A204.1 (cell line): ENCODE measurements around the gene NACC1.
"Not testable (repeated sequence)": the region's sequence is repeated elsewhere in the genome, so short reads cannot be mapped to it uniquely, and the experiment has no call there.

Experiments
- FAIRE-seq: peaks from 2 replicates; lab custom pipeline; 2012; peaks lifted over from hg19 to GRCh38; lab: Jason Lieb, UNC

The NACC1 gene

DNA sequence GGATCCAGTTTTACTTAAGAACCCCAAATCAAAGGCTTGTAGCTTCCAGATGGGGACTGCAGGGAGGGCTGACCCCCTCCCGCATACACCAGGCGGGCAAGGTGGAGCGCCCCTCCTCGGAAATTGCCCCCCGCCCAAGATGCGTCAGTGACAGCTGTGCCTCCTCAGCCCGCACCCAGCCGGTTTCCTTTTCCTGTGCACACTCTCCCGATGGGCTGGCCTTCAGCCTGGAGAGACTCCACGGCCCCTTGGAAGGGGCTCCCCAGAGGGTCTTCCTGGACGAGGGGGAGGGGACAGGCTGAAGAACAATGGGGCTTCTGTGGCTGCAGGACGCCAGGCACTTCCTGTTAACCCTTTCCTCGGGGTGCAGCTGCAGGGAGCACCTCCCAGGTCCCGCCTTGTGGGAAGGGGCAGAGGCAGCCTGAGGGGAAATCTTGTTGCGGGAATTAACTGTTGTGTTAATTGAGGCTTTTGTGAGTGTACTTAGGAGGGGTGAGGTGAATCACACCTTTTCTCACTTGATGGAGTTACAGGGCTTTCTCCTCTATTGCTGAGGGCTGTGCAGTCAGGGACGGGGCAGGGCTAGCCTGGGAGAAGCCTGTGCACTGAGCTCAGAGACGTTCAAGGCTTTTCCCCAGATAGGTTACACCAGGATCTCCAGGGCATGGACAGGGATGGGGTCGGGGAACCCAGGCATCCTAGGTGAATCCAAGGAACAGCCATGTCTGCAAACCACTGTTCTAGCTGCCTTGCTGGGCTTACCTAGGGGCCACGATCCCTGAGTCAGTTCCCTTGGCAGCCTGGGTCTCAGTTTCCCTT lies 46.5 kb downstream of the NACC1 start:
- FAIRE-seq, result no peak

DNA sequence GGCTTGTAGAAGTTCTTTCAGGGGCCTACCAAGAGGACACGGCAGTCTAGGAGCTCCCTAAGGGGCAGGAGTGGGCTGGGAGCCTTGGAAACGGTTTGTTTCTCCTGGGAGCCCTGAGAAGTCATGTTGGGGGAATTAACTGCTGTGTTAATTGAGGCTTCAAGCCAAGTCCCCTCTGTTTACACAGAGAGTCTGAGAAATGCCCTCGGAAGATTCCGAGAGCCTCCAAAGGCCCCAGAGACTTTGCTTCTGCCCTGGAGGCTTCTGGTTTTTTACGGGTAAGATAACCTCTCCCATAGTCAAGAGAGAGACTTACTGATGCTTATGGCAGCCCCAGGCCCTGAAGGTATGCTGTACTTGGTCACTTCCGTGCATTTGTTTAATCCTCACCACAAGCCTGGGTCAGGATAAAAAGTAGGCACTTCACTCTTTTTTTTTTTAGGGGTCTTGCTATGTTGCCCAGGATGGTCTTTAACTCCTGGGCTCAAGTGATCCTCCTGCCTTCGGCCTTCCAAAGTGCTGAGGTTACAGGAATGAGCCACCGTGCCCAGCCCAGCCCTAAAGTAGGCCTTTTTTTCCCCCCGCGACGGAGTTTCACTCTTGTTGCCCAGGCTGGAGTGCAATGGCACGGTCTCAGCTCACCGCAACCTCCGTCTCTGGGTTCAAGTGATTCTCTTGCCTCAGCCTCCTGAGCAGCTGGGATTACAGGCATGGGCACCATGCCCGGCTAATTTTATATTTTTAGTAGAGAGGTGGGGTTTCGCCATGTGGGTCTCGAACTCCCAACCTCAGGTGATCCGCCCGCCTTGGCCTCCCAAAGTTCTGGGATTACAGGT lies 47.3 kb downstream of the NACC1 start:
- no peak for FAIRE-seq

DNA sequence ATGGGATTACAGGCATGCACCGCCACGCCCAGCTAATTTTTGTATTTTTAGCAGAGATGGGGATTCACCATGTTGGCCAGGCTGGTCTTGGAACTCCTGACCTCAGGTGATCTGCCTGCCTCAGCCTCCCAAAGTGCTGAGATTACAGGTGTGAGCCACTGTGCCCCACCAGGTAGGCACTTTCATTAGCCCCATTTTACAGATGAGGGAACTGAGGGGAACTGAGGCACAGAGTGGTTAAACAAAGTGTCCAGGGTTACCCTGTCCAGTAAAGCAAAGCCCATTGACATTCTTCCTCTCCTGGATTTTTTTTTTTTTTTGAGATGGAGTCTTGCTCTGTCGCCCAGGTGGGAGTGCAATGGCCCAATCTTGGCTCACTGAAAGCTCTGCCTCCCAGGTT lies 48.1 kb downstream of the NACC1 start:
- not testable (repeated sequence) for FAIRE-seq

DNA sequence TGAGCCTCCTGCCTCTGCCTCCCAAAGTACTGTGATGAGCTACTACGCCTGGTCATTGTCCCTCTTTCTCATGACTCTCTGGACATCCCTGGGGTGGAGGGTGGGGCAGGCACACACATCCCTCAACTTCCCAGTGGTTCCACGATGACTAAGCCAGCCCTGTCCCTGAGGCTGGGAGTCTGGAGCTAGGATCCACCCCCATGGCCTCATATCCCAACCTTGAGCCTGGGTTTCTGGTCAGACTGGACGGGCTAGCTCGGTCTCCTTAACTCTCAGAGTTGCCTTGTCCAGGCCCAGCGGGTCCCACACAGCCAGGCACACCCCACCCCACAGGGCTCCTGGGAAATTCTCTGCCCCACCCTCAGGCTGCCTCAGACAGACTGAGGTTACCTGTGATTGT lies 51.7 kb downstream of the NACC1 start:
- no peak for FAIRE-seq

DNA sequence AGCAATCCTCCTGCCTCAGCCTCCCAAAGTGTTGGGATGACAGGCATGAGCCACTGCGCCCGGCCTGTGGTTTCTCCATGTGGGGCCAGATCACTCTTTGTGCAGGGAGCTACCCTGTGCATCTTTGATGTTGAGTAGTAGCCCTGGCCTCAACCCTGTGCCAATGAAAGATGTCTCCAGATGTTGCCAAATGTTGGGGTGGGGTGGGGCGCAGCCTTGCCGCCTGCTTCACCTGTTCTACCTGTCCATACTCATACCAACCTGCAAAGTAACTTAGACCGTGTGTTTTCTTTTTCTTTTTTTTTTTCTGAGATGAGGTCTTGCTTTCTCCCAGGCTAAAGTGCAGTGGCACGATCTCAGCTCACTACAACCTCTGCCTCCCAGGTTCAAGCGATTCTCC lies 53.1 kb downstream of the NACC1 start:
- no peak for FAIRE-seq

DNA sequence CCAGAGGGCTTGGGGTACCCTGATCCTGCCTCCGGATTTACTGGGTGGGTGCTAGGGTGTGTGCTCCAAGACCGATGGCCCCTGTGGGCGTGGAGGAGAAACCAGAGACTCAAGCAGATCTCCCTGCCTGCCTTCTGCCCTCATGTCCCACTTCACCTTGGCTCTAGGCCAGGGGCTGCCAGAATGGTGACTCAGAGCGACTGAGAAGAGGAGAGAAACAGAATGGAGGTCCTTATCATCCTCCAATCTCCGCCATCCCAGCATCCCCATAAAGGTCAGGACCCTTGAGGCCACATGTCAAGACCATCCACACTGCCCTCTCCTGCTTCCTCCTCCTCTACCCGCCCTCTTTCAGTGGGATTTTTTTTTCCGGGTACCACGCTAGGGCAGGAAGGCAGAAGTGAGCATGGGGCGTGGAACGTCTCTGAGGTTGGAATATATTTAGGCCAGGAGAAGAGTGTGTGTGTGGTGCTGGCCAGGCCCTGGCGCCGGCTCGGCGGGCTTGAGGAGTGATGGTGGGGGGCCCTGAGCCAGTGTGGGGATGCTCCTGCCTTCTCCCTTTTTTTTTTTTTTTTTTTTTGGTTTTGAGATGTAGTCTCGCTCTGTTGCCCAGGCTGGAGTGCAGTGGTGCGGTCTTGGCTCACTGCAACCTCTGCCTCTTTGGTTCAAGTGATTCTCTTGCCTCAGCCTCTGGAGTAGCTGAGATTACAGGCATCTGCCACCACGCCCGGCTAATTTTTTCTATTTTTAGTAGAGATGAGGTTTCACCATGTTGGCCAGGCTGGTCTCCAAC lies 54.5 kb downstream of the NACC1 start:
- no peak for FAIRE-seq

DNA sequence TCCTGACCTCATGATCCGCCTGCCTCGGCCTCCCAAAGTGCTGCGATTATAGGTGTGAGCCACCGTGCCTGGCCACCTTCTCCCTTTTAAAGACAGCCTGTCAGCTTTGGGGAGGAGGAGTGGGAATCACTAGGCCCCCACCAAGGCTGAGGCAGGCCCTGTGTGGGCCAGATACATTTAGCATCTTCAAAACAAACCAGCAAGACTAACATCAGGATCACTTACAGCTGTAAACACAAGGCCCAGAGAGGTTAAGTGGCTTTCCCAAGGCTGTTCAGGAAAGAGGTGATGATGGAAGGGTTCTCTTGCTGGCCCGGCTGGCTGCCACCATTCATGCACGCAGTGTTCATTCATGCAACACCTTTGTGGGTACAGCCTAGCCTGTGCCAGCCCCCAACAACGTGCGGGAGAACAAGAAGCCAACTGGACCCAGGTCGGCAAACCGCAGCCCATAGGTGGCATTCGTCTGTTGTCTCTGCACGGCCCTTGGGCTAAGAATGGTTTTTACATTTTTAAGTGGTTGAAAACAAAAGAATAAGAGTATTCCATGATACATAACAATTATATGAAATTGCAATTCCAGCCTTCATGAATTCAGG lies 55.2 kb downstream of the NACC1 start:
- FAIRE-seq, result no peak

DNA sequence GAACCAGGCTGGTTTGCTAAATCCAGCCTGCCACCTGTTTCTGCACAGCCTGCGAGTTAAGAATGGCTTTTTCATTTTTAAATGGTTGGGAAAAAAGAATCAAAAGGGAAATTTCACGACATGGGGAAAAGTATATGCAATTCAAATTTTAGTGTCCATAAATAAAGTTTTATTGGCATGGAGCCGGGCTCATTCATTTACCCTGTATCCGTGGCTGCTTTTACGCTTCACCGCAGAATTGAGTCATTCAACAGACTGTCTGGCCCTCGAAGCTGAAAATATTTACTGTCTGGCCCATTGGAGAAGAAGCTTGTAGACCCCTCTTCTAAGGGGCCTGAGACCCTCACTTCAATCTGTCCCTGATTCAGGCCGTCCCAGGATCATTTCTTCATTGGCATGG lies 58.3 kb downstream of the NACC1 start:
- FAIRE-seq, result no peak

DNA sequence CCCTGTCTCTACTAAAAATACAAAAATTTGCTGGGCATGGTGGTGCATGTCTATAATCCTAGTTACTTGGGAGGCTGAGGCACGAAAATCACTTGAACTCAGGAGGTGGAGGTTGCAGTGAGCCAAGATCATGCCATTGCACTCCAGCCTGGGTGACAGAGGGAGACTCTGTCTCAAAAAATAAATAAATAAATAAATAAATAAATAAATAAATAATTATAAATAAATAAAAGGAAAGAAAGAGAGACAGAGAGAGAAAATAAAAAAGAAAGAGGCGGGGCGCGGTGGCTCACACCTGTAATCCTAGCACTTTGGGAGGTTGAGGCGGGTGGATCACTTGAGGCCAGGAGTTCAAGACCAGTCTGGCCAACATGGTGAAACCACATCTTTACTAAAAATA lies 59.5 kb downstream of the NACC1 start:
- FAIRE-seq, result not testable (repeated sequence)

DNA sequence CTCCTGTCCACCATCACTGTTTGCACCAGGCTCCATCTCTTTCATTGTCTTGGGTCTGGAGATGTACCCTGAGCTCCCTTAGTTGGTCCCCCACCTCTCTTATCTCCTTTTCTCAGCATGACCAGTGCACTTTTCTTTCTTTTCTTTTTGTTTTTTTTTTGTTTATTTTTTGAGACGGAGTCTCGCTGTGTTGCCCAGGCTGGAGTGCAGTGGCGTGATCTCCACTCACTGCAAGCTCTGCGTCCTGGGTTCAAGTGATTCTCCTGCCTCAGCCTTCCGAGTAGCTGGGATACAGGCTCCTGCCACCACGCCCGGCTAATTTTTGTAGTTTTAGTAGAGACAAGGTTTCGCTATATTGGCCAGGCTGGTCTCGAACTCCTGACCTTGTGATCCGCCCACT lies 60.2 kb downstream of the NACC1 start:
- not testable (repeated sequence) for FAIRE-seq

DNA sequence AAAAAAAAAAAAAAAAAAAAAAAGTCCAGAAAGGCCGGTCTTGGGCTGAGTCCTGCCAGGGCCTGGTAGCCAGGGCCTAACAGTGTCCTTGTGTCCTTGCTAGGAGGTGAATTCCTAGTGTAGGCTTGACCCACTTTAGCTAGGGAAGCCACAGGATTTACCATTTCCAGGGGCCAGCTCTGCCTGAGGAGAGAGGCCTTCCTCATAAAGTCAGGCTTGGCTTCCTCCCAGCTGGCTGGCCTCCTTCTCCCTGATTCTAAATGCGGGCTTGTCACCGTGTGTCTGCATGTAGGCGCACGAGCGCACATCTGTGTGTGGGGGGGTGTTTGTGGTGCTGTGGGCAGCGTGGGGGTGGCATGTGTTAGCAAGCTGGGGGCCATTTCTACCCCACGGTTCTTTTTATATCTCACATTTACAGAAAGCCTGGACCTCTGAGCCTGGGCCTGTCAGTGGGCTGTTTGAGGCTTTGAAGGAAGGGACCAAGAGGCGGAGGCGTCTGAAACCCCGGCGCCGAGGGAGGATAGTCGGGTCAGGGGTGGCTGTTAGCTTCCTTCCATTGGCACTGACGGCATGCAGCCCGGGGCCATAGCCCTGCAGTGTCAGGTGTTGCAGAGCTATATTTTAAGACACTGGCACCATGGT lies 63.8 kb downstream of the NACC1 start:
- FAIRE-seq, result no peak

DNA sequence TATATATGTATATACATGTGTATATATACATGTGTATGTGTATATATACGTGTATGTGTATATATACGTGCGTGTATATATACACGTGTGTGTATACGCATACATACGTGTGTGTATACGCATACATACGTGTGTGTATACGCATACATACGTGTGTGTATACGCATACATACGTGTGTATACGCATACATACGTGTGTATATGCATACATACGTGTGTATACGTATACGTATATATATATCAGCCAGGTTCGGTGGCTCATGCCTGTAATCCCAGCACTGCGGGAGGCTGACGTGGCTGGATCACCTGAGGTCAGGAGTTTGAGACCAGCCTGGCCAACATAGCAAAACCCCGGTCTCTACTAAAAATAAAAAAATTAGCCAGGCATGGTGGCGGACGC lies 66.9 kb downstream of the NACC1 start:
- not testable (repeated sequence) for FAIRE-seq

DNA sequence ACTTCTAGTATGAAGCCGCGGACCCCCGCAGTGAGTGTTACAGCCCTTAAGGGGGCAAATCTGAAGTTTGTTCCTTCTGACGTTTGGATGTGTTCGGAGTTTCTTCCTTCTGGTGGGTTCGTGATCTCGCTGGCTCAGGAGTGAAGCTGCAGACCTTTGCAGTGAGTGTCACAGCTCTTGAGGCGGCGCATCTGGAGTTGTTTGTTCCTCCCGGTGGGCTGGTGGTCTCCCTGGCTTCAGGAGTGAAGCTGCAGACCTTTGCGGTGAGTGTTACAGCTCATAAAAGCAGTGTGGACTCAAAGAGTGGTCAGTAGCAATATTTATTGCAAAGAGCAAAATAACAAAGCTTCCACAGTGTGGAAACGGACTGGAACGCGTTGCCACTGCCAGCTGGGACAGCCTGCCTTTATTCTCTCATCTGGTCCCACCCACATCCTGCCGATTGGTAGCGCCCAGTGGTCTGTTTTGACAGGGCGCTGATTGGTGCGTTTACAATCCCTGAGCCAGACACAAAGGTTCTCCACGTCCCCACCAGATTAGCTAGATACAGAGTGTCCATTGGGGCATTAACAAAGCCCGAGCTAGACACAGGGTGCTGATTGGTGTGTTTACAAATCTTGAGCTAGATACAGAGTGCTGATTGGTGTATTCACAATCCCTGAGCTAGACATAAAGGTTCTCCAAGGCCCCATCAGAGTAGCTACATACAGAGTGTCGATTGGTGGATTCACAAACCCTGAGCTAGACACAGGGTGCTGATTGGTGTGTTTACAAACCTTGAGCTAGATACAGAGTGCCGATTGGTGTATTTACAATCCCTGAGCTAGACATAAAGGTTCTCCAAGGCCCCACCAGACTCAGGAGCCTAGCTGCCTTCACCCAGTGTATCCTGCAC lies 67.9 kb downstream of the NACC1 start:
- FAIRE-seq, result not testable (repeated sequence)

DNA sequence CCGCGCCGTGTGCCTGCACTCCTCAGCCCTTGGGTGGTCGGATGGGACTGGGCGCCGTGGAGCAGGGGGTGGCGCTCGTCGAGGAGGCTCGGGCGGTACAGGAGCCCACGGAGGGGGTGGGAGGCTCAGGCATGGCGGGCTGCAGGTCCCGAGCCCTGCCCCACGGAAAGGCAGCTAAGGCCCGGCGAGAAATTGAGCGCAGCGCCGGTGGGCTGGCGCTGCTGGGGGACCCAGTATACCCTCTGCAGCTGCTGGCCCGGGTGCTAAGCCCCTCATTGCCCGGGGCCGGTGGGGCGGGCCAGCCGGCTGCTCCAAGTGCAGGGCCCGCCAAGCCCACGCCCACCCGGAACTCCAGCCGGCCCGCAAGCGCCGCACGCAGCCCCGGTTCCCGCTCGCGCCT lies 68.6 kb downstream of the NACC1 start:
- not testable (repeated sequence) for FAIRE-seq

DNA sequence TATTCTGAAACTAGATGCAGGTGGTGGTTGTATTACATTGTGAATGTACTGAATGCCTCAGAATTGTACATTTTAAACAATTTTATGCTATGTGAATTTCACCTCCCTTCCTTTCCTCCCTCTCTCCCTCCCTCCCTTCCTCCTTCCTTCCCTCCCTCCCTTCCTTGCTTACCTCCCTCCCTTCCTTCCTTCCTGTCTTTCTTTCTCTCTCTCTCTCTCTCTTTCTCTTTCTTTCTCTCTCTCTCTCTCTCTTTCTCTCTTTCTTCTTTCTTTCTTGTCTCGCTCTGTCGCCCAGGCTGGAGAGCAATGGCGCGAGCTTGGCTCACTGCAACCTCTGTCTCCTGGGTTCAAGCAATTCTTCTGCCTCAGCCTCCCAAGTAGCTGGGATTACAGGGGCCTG lies 69.4 kb downstream of the NACC1 start:
- FAIRE-seq, result no peak

DNA sequence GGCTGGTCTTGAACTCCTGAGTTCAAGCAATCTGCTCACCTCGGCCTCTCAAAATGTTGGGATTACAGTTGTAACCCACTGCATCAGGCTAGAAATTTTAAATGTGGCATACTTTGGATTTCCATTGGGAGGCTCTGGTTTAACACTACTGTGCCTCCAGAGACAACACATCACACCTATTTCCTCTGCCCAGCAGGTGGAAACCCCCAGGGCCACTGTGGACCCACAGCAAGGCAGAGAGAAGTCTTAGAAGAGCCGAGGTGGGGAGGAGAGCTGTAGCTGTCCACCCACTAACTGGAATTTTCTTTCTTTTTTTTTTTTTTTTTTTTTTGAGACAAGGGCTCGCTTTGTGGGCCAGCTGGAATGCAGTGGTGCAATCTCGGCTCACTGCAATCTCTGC lies 71.5 kb downstream of the NACC1 start:
- no peak for FAIRE-seq
